Uterus (tissue), 2 donors: ENCODE results near the gene PRM2.

Experiments
- CTCF ChIP-seq, 4 experiments: fragments of 200-600 bp in 2 of 4; fragments of 450-650 bp in 2 of 4; sonication (generic) in 2 of 4; IDR thresholded peaks; one replicate each; pipeline ENCODE4 v1.5.1; 2016 to 2019; ENCODE audit warnings: antibody characterized with exemption in 4 of 4, mild to moderate bottlenecking in 2 of 4, moderate library complexity in 1 of 4
- POLR2A ChIP-seq, 2 donors: fragments of 450-650 bp; IDR thresholded peaks; one replicate each; pipeline ENCODE4 v1.6.1; 2016; ENCODE audit warnings: antibody characterized with exemption in 2 of 2, mild to moderate bottlenecking in 1 of 2, moderate library complexity in 1 of 2

- TF ChIP-seq CTCF (IDR thresholded peaks at IDR 0.05) (no peak), POLR2A (IDR thresholded peaks at IDR 0.05) (no peak)
These were observed 4.7 kb downstream of the PRM2 start for GRCh38 chr16:11271610-11272009.
